ENCODE data around the gene EML4. TPM values are rescaled to one million over a fixed set of nuclear protein-coding genes. Genes with fewer than 3 reads are reported as not detected.
A peak's percentile ranks its signal among the peaks of the same experiment; 100 is the strongest.

Gene EML4
- total and polyA plus RNA-seq, 2 of the 13 experiments (the other 11 are each of a cell fraction or from before 2014, with no cell fraction given): 243 to 476 TPM

GRCh38 chr2:42342795-42343241, 173.7 kb downstream of the EML4 start (continued):
- no peak for TF ChIP-seq ZBTB40 (IDR thresholded peaks at IDR 0.05)
- 0 out of 2 replicates have a peak, but pooled peaks have one; percentile 17 for TF ChIP-seq ZBTB40 (CRISPR knock-in tag; IDR thresholded peaks at IDR 0.05)
- no peak for TF ChIP-seq ZSCAN5A (CRISPR knock-in tag; IDR thresholded peaks at IDR 0.05; ENCODE audit: borderline replicate concordance)
- TF ChIP-seq ZNF317 (CRISPR knock-in tag; IDR thresholded peaks at IDR 0.05): no peak
- TF ChIP-seq ZNF468 (CRISPR knock-in tag; IDR thresholded peaks at IDR 0.05): no peak
- TF ChIP-seq ZFP91 (CRISPR knock-in tag; IDR thresholded peaks at IDR 0.05; ENCODE audit: borderline replicate concordance): peak; percentile 28; the same call in 1 of the 2 replicates
- TF ChIP-seq CEBPZ (IDR thresholded peaks at IDR 0.05; ENCODE audit: low read length): no peak
- peak; percentile 51; the same call in 1 of the 2 replicates for TF ChIP-seq ZNF280B (CRISPR knock-in tag; IDR thresholded peaks at IDR 0.05; ENCODE audit: borderline replicate concordance)
- TF ChIP-seq LBX2 (CRISPR knock-in tag; IDR thresholded peaks at IDR 0.05; ENCODE audit: borderline replicate concordance): no peak
- TF ChIP-seq ZFP36 (IDR thresholded peaks at IDR 0.05; ENCODE audit: borderline replicate concordance, low read depth, low read length, partially characterized antibody): no peak

All from HepG2 (cell line).